Effector memory CD8-positive, alpha-beta T cell (primary cell): ENCODE data around the gene NRARP.
"Not testable (repeated sequence)": the region's sequence is repeated elsewhere in the genome, so short reads cannot be mapped to it uniquely, and the experiment has no call there.

Experiments used
- ATAC-seq: fragments of 150-1000 bp; cut with Tn5 transposase; replicated peaks from 2 replicates; pipeline ENCODE4 v1.10.0; 2021; ENCODE audit warnings: mild to moderate bottlenecking, moderate library complexity
- DNase-seq, 3 experiments: peaks; one replicate each; pipeline ENCODE4 v3.0.0; 2021
- H3K27ac Mint-ChIP-seq, 2 donors: one replicate each; pipeline ENCODE4 v1.8.0; 2022; ENCODE audit warnings: mild to moderate bottlenecking in 2 of 2, mixed read lengths in 2 of 2, moderate library complexity in 2 of 2
- H3K27me3 Mint-ChIP-seq, 2 donors: one replicate each; pipeline ENCODE4 v1.8.0; 2022; ENCODE audit warnings: mixed read lengths in 2 of 2
- H3K36me3 Mint-ChIP-seq: one replicate; pipeline ENCODE4 v1.8.0; 2022; ENCODE audit warnings: mild to moderate bottlenecking, moderate library complexity, mixed read lengths; ENCODE audit not compliant: insufficient read depth
- H3K4me1 Mint-ChIP-seq, 2 donors: one replicate each; pipeline ENCODE4 v1.8.0; 2022; ENCODE audit warnings: low read depth in 2 of 2, mixed read lengths in 2 of 2
- H3K4me3 Mint-ChIP-seq, 2 donors: one replicate each; pipeline ENCODE4 v1.8.0; 2022; ENCODE audit warnings: mild to moderate bottlenecking in 2 of 2, mixed read lengths in 2 of 2, moderate library complexity in 2 of 2
- H3K9me3 Mint-ChIP-seq, 2 donors: one replicate each; pipeline ENCODE4 v1.8.0; 2022; ENCODE audit warnings: mixed read lengths in 2 of 2
- total RNA-seq, 9 experiments: gene quantifications; one replicate each; lab custom pipeline; 2026; lab: John Stamatoyannopoulos, UW

Gene NRARP
- total RNA-seq: 0.67 to 4.8 (median 2.0) reads per million in 9 experiments

DNA sequence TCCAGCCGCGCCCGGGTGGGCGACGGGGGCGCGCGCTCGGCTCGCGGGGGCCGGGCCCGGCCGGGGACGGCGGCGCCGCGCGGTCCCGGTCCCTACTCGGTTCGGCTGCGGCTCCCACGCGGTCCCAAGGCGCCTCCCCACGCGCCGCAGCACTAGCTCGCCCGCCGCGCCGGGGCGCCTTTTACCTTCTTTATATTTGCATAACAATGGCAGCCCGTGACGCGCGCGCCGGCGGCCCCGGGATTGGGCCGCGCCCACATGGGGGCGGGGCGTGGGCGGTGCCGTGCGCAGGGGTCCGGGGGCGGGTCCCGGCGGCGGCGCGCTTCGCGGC lies at the start of gene NRARP:
Gene NRARP (minus strand): TSS at position 154 of the 331 bp plus-strand sequence. CDS start 343 bp downstream, outside the sequence.
- Mint-ChIP-seq H3K4me1 (peaks cover 3 to 7% of the 10 kb centered on the region in 2 donors), H3K9me3 (no peaks in the 10 kb centered on the region), H3K36me3 (peaks cover 5% of the 10 kb centered on the region), H3K27me3 (peaks cover 4 to 24% of the 10 kb centered on the region in 2 donors), H3K4me3 (peak within 1 kb of the TSS; percentile 57 to 65), H3K27ac (no peak within 1 kb of the TSS)
- ATAC-seq: peak; percentile 89
- DNase-seq: peak; percentile 72 to 86 (median 82)

DNA sequence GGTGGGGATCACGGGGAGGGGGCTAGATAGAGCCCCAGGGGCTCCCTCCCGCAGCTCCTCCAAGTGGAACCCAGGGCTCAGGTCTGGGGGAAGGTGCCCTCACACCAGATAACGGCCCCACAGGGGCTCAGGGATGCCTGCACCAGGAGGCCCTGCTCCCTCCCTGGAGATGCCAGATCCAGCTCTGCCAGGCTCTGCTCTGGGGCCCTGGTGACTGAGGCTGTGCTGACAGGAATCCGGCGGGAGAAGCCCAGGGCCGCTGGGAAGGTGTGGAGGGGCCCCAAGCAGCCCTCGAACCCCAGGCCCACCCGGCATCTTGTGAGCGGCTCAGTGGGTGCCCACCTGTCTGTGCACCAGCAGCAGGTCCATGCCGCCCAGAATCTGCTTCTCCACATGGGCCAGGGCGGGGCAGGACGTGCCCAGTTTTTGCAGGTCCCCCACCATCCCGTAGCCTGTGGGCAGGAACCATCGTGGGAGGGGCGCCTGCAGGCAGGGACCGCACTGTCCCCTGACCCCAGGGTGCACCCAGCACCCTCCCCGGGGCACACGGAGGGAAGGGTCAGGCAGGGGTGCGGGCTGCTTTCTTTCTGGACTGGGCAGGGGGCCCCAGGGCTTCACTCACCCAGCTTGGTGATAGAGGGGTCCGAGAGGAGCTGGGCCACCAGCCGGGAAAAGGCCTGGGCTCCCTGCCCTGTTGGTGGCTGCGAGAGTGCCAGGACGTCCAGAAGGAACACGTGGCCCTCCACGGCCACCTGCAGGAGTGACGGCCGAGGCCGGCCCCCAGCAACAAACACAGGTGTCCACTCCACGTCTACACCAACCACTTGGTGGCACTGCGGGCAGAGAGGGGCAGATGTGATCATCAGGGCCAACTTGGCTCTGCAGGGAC lies 48.9 kb upstream of the NRARP start:
- H3K27ac Mint-ChIP-seq: no peak overlapping the region
- H3K27me3 Mint-ChIP-seq: no peaks in the 10 kb centered on the region
- H3K4me1 Mint-ChIP-seq: no peaks in the 10 kb centered on the region
- no peak overlapping the region for H3K4me3 Mint-ChIP-seq
- peaks cover 5% of the 10 kb centered on the region for H3K36me3 Mint-ChIP-seq
- no peaks in the 10 kb centered on the region for H3K9me3 Mint-ChIP-seq
- DNase-seq (no peak), ATAC-seq (no peak)

DNA sequence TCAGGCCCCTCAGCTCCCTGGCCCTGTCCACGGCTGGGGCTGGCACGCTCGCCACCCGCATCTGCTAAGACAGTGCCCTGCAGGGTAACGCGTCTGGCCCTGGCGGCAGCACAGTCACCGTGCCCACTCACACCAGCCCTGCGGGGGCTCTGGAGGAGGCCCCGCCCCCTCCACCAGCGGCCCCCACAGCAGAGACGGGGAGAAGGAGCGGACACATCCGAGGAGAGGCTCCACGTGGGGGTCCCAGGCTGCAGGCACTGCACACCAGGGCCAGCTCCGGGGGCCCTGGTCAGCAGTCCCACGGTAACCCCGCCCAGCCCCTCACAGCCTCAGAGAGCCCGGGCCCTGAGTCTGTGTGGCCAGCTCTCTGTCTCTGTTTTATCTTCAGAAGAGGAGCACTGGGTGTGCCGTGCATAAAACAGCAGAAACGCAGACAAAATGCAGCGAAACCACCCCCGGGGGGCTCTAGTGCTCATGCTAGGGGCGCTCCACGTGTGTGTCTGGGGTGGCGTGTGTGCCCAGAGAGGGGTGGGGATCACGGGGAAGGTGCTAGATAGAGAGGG lies 47.5 kb upstream of the NRARP start:
- Mint-ChIP-seq H3K4me1 (no peaks in the 10 kb centered on the region), H3K27ac (no peak overlapping the region), H3K9me3 (no peaks in the 10 kb centered on the region), H3K4me3 (no peak overlapping the region), H3K36me3 (peaks cover 5% of the 10 kb centered on the region), H3K27me3 (no peaks in the 10 kb centered on the region)
- ATAC-seq (no peak), DNase-seq (no peak)

DNA sequence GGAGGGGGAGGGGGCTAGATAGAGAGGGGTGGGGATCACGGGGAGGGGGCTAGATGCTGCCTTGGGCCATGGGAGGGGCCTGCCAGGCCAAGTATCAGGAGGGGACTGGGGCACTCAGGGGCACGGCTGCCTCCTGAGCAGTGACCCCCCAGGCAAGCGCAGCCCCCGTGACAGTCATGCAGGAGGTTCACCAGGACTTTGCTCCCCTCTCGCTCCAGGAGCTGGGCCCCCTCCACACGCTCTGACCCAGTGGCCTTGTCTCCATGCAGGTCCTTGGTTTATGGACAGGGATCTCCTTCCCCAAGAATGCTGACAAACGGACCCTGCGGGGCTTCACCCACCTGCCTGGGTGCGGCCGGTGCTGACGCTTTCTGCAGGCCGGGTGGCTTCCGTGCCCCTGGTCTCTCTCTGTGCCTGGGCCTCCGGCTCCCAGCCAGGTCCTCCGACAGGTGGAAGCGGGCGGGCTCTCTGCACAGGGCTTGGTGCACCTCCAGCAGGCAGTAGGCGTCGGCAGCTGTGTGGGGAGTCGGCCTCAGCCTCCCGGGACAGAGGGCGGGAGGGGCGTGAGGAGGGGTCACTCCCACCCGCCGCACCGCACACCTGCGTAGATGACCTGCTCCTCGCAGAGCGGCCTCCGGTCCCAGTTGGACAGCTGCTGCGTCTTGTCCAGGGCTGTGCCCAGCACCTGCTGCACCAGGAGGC lies 46.8 kb upstream of the NRARP start:
- Mint-ChIP-seq H3K4me3 (no peak overlapping the region), H3K27ac (no peak overlapping the region), H3K9me3 (no peaks in the 10 kb centered on the region), H3K36me3 (peaks cover 5% of the 10 kb centered on the region), H3K4me1 (no peaks in the 10 kb centered on the region), H3K27me3 (no peaks in the 10 kb centered on the region)
- ATAC-seq (no peak), DNase-seq (no peak)

GRCh38 chr9:137347928-137348327 lies 45.9 kb upstream of the NRARP start:
- Mint-ChIP-seq H3K27ac (no peak overlapping the region), H3K27me3 (no peaks in the 10 kb centered on the region), H3K4me1 (no peaks in the 10 kb centered on the region), H3K36me3 (peaks cover 5% of the 10 kb centered on the region), H3K9me3 (no peaks in the 10 kb centered on the region), H3K4me3 (no peak overlapping the region)
- ATAC-seq (no peak), DNase-seq (no peak)

GRCh38 chr9:137342482-137342881 lies 40.4 kb upstream of the NRARP start:
- ATAC-seq (no peak), DNase-seq (no peak)
- Mint-ChIP-seq H3K36me3 (peaks cover 5% of the 10 kb centered on the region), H3K9me3 (no peaks in the 10 kb centered on the region), H3K27me3 (no peaks in the 10 kb centered on the region), H3K4me3 (no peak overlapping the region), H3K27ac (no peak overlapping the region), H3K4me1 (no peaks in the 10 kb centered on the region)

GRCh38 chr9:137341227-137341626 lies 39.2 kb upstream of the NRARP start:
- H3K4me3 Mint-ChIP-seq: no peak overlapping the region
- ATAC-seq (no peak), DNase-seq (no peak)
- H3K4me1 Mint-ChIP-seq: no peaks in the 10 kb centered on the region
- H3K9me3 Mint-ChIP-seq: no peaks in the 10 kb centered on the region
- no peak overlapping the region for H3K27ac Mint-ChIP-seq
- H3K27me3 Mint-ChIP-seq: no peaks in the 10 kb centered on the region
- peaks cover 3% of the 10 kb centered on the region for H3K36me3 Mint-ChIP-seq

- H3K27me3 Mint-ChIP-seq, H3K9me3 Mint-ChIP-seq, H3K4me3 Mint-ChIP-seq, ATAC-seq, H3K36me3 Mint-ChIP-seq, H3K27ac Mint-ChIP-seq, H3K4me1 Mint-ChIP-seq, DNase-seq: not testable (repeated sequence)
These were observed 37.9 kb upstream of the NRARP start for GRCh38 chr9:137339908-137340462.

GRCh38 chr9:137339045-137339907 lies 37.2 kb upstream of the NRARP start:
- Mint-ChIP-seq H3K27me3 (no peaks in the 10 kb centered on the region), H3K4me3 (no peak overlapping the region), H3K4me1 (no peaks in the 10 kb centered on the region), H3K27ac (no peak overlapping the region), H3K9me3 (no peaks in the 10 kb centered on the region), H3K36me3 (peaks cover 4% of the 10 kb centered on the region)
- DNase-seq: no peak
- ATAC-seq: no peak

DNA sequence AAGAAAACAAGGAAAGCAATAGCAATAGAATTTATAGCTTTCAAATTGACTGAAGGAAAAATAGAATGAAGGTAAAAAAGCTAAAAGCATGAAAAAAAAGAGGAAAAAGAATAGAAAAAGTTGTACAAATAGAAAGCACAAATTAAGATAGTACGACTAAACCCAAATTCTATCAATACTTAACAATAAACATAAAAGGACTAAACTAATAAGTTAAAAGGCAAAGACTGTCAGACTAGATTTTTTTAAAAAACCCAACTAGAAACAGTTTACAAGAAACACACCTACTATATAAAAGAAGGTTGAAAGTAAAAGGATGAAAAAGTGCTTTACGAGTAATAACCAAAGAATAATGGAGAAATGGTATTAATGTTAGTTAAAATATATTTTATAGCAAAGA lies 34.7 kb upstream of the NRARP start:
- no peak overlapping the region for H3K4me3 Mint-ChIP-seq
- no peak overlapping the region for H3K27ac Mint-ChIP-seq
- DNase-seq (no peak), ATAC-seq (no peak)
- no peaks in the 10 kb centered on the region for H3K4me1 Mint-ChIP-seq
- H3K9me3 Mint-ChIP-seq: no peaks in the 10 kb centered on the region
- H3K36me3 Mint-ChIP-seq: peaks cover 7% of the 10 kb centered on the region
- no peaks in the 10 kb centered on the region for H3K27me3 Mint-ChIP-seq

- Mint-ChIP-seq H3K27me3 (peaks cover 0 to 2% of the 10 kb centered on the region in 2 donors), H3K4me3 (no peak overlapping the region), H3K4me1 (no peaks in the 10 kb centered on the region), H3K27ac (no peak overlapping the region), H3K36me3 (peaks cover 7% of the 10 kb centered on the region), H3K9me3 (no peaks in the 10 kb centered on the region)
- ATAC-seq: no peak
- DNase-seq: no peak
These were observed 31.1 kb upstream of the NRARP start for GRCh38 chr9:137333016-137333671.

GRCh38 chr9:137331929-137332328 lies 29.9 kb upstream of the NRARP start:
- H3K9me3 Mint-ChIP-seq: no peaks in the 10 kb centered on the region
- no peaks in the 10 kb centered on the region for H3K4me1 Mint-ChIP-seq
- no peak overlapping the region for H3K27ac Mint-ChIP-seq
- no peak for ATAC-seq
- H3K4me3 Mint-ChIP-seq: no peak overlapping the region
- H3K27me3 Mint-ChIP-seq: peaks cover 11 to 14% of the 10 kb centered on the region in 2 donors
- no peak for DNase-seq
- H3K36me3 Mint-ChIP-seq: peaks cover 7% of the 10 kb centered on the region
